IMR-90 (cell line): ENCODE data around the gene PAIP1. TPM values are rescaled to one million over a fixed set of nuclear protein-coding genes. Genes with fewer than 3 reads are reported as not detected.

Experiments
- ATAC-seq: fragments of 200-7000 bp; cut with Tn5 transposase; 2 replicates; pipeline ENCODE4 v1.9.1; 2020; ENCODE audit warnings: low read depth, mild to moderate bottlenecking, moderate library complexity
- BruUV-seq: library from RNA; stranded (reverse); fragments of 400-500 nt; replicated peaks from 2 replicates; lab custom pipeline; 2021; lab: Mats Ljungman, UMichigan
- CTCF ChIA-PET: fragments of 300-600 bp; formaldehyde crosslinking; extraction: SDS; loops from one replicate; lab custom pipeline; 2021; ENCODE audit warnings: antibody characterized with exemption; lab: Yijun Ruan, JAX
- POLR2A ChIA-PET: fragments of 300-600 bp; sonication (Branson Sonifier 250); formaldehyde crosslinking; loops from one replicate; lab custom pipeline; 2022; ENCODE audit warnings: antibody characterized with exemption; ENCODE audit not compliant: unreplicated experiment; lab: Charles Lee
- DNase-seq: peaks from one replicate; pipeline ENCODE4 v3.0.0; 2013
- H2AFZ ChIP-seq: replicated peaks from 2 replicates; pipeline ENCODE3; 2013; ENCODE audit warnings: low read length, mild to moderate bottlenecking; ENCODE audit not compliant: poor library complexity
- H2AK5ac ChIP-seq: 2 replicates; pipeline ENCODE4 v1.6.1; 2013; ENCODE audit warnings: low read depth, low read length, inconsistent platforms
- H2AK9ac ChIP-seq: replicated peaks from 2 replicates; pipeline ENCODE3; 2013; ENCODE audit warnings: mild to moderate bottlenecking, low read depth, low read length, moderate library complexity; ENCODE audit not compliant: poor library complexity
- H2BK120ac ChIP-seq: 2 replicates; pipeline ENCODE4 v1.6.1; 2013; ENCODE audit warnings: low read depth, low read length, inconsistent platforms
- H2BK15ac ChIP-seq: 3 replicates; pipeline ENCODE4 v1.6.1; 2013; ENCODE audit warnings: low read depth, low read length, inconsistent platforms
- H2BK20ac ChIP-seq: 2 replicates; pipeline ENCODE4 v1.6.1; 2013; ENCODE audit warnings: low read depth, mild to moderate bottlenecking, inconsistent platforms, low read length, moderate library complexity
- H2BK5ac ChIP-seq: 2 replicates; pipeline ENCODE4 v1.6.1; 2013; ENCODE audit warnings: mild to moderate bottlenecking, low read depth, low read length, inconsistent platforms; ENCODE audit not compliant: poor library complexity, severe bottlenecking
- H3K14ac ChIP-seq: replicated peaks from 2 replicates; pipeline ENCODE4 v1.6.1; 2013; ENCODE audit warnings: low read depth, low read length, inconsistent platforms
- H3K18ac ChIP-seq: 2 replicates; pipeline ENCODE4 v1.6.1; 2013; ENCODE audit warnings: low read depth, low read length, control low read depth
- H3K23ac ChIP-seq: 2 replicates; pipeline ENCODE4 v1.6.1; 2013; ENCODE audit warnings: low read depth, low read length, inconsistent platforms
- H3K27ac ChIP-seq: 2 replicates; pipeline ENCODE4 v1.5.1; 2013; ENCODE audit warnings: mild to moderate bottlenecking, control low read depth, low read length; ENCODE audit not compliant: insufficient read depth
- H3K27me3 ChIP-seq: 2 replicates; pipeline ENCODE4 v1.6.1; 2013; ENCODE audit warnings: low read length; ENCODE audit not compliant: control insufficient read depth, insufficient read depth
- H3K36me3 ChIP-seq: 2 replicates; pipeline ENCODE4 v1.6.1; 2013; ENCODE audit warnings: low read length, mixed read lengths; ENCODE audit not compliant: control insufficient read depth, insufficient read depth
- H3K4ac ChIP-seq: 2 replicates; pipeline ENCODE4 v1.6.1; 2013; ENCODE audit warnings: low read depth, low read length, inconsistent platforms
- H3K4me1 ChIP-seq: 2 replicates; pipeline ENCODE4 v1.6.1; 2013; ENCODE audit warnings: low read length, mixed read lengths; ENCODE audit not compliant: control insufficient read depth, insufficient read depth
- H3K4me2 ChIP-seq: 2 replicates; pipeline ENCODE4 v1.6.1; 2013; ENCODE audit warnings: low read depth, mild to moderate bottlenecking, control low read depth, low read length, moderate library complexity
- H3K4me3 ChIP-seq: 2 replicates; pipeline ENCODE4 v1.5.1; 2013; ENCODE audit warnings: low read depth, mild to moderate bottlenecking, control low read depth, low read length, moderate library complexity; ENCODE audit not compliant: insufficient read depth
- H3K56ac ChIP-seq: 2 replicates; pipeline ENCODE4 v1.6.1; 2013; ENCODE audit warnings: low read length, inconsistent platforms; ENCODE audit not compliant: insufficient read depth; ENCODE audit errors: extremely low read depth
- H3K79me1 ChIP-seq, 2 experiments: 2 replicates each; pipeline ENCODE4 v1.6.1; 2013; ENCODE audit warnings: low read length in 2 of 2, inconsistent platforms in 1 of 2, low read depth in 1 of 2
- H3K9ac ChIP-seq: 2 replicates; pipeline ENCODE4 v1.6.1; 2013; ENCODE audit warnings: low read depth, low read length, control low read depth
- H3K9me1 ChIP-seq: 2 replicates; pipeline ENCODE4 v1.6.1; 2013; ENCODE audit warnings: low read length, inconsistent platforms; ENCODE audit not compliant: insufficient read depth
- H3K9me3 ChIP-seq: 2 replicates; pipeline ENCODE4 v1.6.1; 2013; ENCODE audit warnings: low read length; ENCODE audit not compliant: control insufficient read depth, insufficient read depth
- H4K20me1 ChIP-seq: 2 replicates; pipeline ENCODE4 v1.6.1; 2013; ENCODE audit warnings: low read length, inconsistent platforms; ENCODE audit not compliant: insufficient read depth
- H4K5ac ChIP-seq: 2 replicates; pipeline ENCODE4 v1.6.1; 2013; ENCODE audit warnings: mild to moderate bottlenecking, low read depth, low read length, control low read depth
- H4K8ac ChIP-seq, 2 experiments: 2 replicates each; pipeline ENCODE4 v1.6.1; 2013; ENCODE audit warnings: low read depth in 2 of 2, low read length in 2 of 2, control low read depth in 1 of 2, inconsistent platforms in 1 of 2
- H4K91ac ChIP-seq: 2 replicates; pipeline ENCODE4 v1.6.1; 2013; ENCODE audit warnings: low read depth, low read length, inconsistent platforms; ENCODE audit not compliant: insufficient read depth
- CEBPB ChIP-seq: IDR thresholded peaks from 2 replicates; pipeline ENCODE4 v1.6.1; 2012; ENCODE audit warnings: low read depth, low read length, improper control_type of control experiment
- CHD1 ChIP-seq: IDR thresholded peaks from 2 replicates; pipeline ENCODE4 v1.6.1; 2012; ENCODE audit warnings: low read depth, low read length, improper control_type of control experiment
- NFE2L2 ChIP-seq: fragments of 150-350 bp; IDR thresholded peaks from 2 replicates; pipeline ENCODE4 v1.6.1; 2016; ENCODE audit warnings: low read depth, mild to moderate bottlenecking, low read length
- RFX5 ChIP-seq: IDR thresholded peaks from 2 replicates; pipeline ENCODE4 v1.8.0; 2012; ENCODE audit warnings: low read depth, mild to moderate bottlenecking, low read length, moderate library complexity
- SMC3 ChIP-seq: fragments of 150-350 bp; IDR thresholded peaks from 2 replicates; pipeline ENCODE4 v1.6.1; 2016; ENCODE audit warnings: low read depth, mild to moderate bottlenecking, antibody characterized with exemption, low read length, moderate library complexity
- WGBS, 2 experiments: methylation state at CpG; one replicate each; pipeline versions ENCODE4 v1.1.5 to v1.1.7; 2013; ENCODE audit warnings: missing lambda C conversion rate in 2 of 2; ENCODE audit not compliant: insufficient read length in 1 of 2; ENCODE audit errors: extremely low coverage in 2 of 2; 5-methylcytosine and 5-hydroxymethylcytosine counted together
- dilution Hi-C: fragments of 300-500 bp; cut with HindIII; formaldehyde crosslinking; loops from one replicate; pipeline ENCODE4 v1.14.3; 2018; ENCODE audit warnings: low sequenced_read_pairs; ENCODE audit not compliant: unreplicated experiment
- in situ Hi-C: fragments of 300-500 bp; cut with MboI; formaldehyde crosslinking; loops from 3 replicates; pipeline ENCODE4 v1.14.3; 2019; ENCODE audit warnings: low sequenced_read_pairs, inconsistent platforms, mixed read lengths
- intact Hi-C: fragments of 100-400 bp; cut with micrococcal nuclease; formaldehyde crosslinking; loops from 2 replicates; pipeline ENCODE4 v1.10.0; 2022
- polyA plus RNA-seq, 3 experiments: library from polyadenylated mRNA; depleted of rRNA; stranded (reverse); fragments of >200 nt; gene quantifications; 2 replicates each; pipeline ENCODE4 v1.2.3, GENCODE V29; 2012; ENCODE audit warnings: low replicate concordance in 1 of 3
- total RNA-seq: library from RNA; depleted of rRNA; stranded (reverse); fragments of >200 nt; gene quantifications from 2 replicates; pipeline ENCODE4 v1.2.3, GENCODE V29; 2012

Gene PAIP1
- total and polyA plus RNA-seq, 2 of the 4 experiments (the other 2 are of a cell fraction): 59.1 to 123 TPM

- no peak overlapping the region for H3K27ac ChIP-seq
- no CpG with 5 or more reads among the region's 1 CpG for WGBS, 2 experiments
- no peak overlapping the region for H4K8ac ChIP-seq
- H4K20me1 ChIP-seq: no peaks in the 10 kb centered on the region
- no peak overlapping the region for H3K9ac ChIP-seq
- H2AK5ac ChIP-seq: no peak overlapping the region
- H3K9me3 ChIP-seq: no peaks in the 10 kb centered on the region
- no peak overlapping the region for H2BK15ac ChIP-seq
- H2BK5ac ChIP-seq: no peak overlapping the region
- no peak overlapping the region for H2BK20ac ChIP-seq
- no peaks in the 10 kb centered on the region for H3K27me3 ChIP-seq
- H3K4me1 ChIP-seq: no peaks in the 10 kb centered on the region
- TF ChIP-seq CHD1 (no peak), RFX5 (no peak), NFE2L2 (no peak), CEBPB (peak; percentile 73), SMC3 (no peak)
- dilution Hi-C loops: no loop called here
- no peaks in the 10 kb centered on the region for H3K36me3 ChIP-seq
- H2BK120ac ChIP-seq: no peak overlapping the region
- ATAC-seq: no peak
- no TSS peak for BruUV-seq
- H3K18ac ChIP-seq: no peak overlapping the region
- H4K91ac ChIP-seq: no peak overlapping the region
- no peak overlapping the region for H2AK9ac ChIP-seq
- no peaks in the 10 kb centered on the region for H3K9me1 ChIP-seq
- ChIA-PET POLR2A (no interaction called here), CTCF (interaction anchor here (0.7 kb wide), 1 partner anchor 18 kb away, joined by 5 read pairs; no protein-coding TSS in a partner anchor)
- in situ Hi-C loops: loop anchor here (25.0 kb wide), 1 partner anchor 579 kb away; no protein-coding TSS in a partner anchor
- H3K4ac ChIP-seq: no peak overlapping the region
- H2AFZ ChIP-seq: no peak overlapping the region
- H3K23ac ChIP-seq: no peak overlapping the region
- no peak overlapping the region for H3K4me3 ChIP-seq
- H3K79me1 ChIP-seq: no peaks in the 10 kb centered on the region; a peak in 1 of 4 replicates
- no peak overlapping the region for H3K56ac ChIP-seq
- no peak for DNase-seq
- no peak overlapping the region for H3K14ac ChIP-seq
- intact Hi-C loops: no loop called here
- no peak overlapping the region for H4K5ac ChIP-seq
- no peak overlapping the region for H3K4me2 ChIP-seq
These were observed 65.6 kb downstream of the PAIP1 start for GRCh38 chr5:43491326-43491725.
